Measurements from ENCODE around the gene MT1E. TPM values are rescaled to one million over a fixed set of nuclear protein-coding genes. Genes with fewer than 3 reads are reported as not detected.

Gene MT1E
- total and polyA plus RNA-seq, 2 of the 8 experiments (the other 6 are each of a cell fraction or from before 2014, with no cell fraction given): 7.9 to 117 TPM

DNA sequence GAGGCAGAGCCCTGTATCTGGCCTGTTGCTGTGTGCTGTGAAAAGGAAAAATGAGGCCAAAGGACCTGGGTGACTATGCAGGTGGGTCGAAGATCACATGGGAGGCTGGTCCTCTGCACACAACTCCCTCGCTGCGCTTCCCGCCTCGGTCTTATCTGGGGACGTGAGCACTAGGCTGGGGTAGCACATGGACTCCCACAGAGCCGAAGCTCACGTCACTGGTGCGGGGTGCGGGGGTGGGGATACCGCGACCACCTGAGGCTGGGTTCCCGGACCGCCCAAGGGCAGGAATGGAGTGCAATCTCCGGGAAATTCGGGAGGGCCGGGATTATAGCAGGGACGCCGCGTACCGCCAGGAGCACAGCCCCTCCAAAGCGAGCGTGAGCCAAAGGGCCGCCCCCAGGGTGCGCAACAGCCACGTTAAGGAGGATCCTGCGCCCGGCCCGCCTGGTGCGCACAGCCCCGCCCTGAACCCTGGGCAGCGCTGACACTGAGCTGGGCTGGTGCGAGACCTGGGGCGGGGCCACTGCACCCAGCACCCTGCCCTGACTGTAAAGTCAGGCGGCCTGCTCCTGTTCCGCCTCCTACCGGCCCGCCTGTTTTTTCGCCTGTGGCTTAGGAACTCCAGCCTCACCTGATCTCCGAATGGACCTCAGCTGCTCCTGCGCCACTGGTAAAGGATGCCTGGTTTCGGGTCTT is 17.6 kb downstream of the MT1E start:
- DNase-seq (ENCODE audit: low read depth in 1 of 2, low spot score in 2 of 2) (peak in 1 of 2 experiments; percentile 67), FAIRE-seq (no peak)
- Histone ChIP-seq H3K9me3 (ENCODE audit: insufficient read depth in 2 of 2, low read depth in 1 of 2, low read length in 1 of 2) (no peaks in the 10 kb centered on the region), H3K4me1 (replicated peaks in 1 of 4; ENCODE audit: control insufficient read depth in 3 of 4, insufficient read depth in 4 of 4, low read length in 3 of 4) (peaks cover 3 to 20% (median 7%) of the 10 kb centered on the region in 4 experiments), H2AFZ (ENCODE audit: low read length) (no peak overlapping the region), H3K23ac (ENCODE audit: insufficient read length) (no peak overlapping the region), H3K79me2 (ENCODE audit: control insufficient read depth in 1 of 2, insufficient read depth in 2 of 2, low read length in 2 of 2) (no peaks in the 10 kb centered on the region), H2BK20ac (ENCODE audit: low read length) (no peak overlapping the region), H3K36me3 (ENCODE audit: control insufficient read depth in 2 of 4, insufficient read depth in 4 of 4, low read length in 3 of 4) (no peaks in the 10 kb centered on the region), H3K9ac (replicated peaks in 1 of 4; ENCODE audit: extremely low read depth in 1 of 4, low read depth in 3 of 4, low read length in 3 of 4) (no peak overlapping the region), H2AK5ac (ENCODE audit: low read depth, low read length) (no peak overlapping the region), H2BK120ac (replicated peaks; ENCODE audit: low read depth, low read length) (no peak overlapping the region), H3K4me2 (ENCODE audit: insufficient read depth in 1 of 2, low read depth in 2 of 2, low read length in 2 of 2) (peak overlapping the region; percentile 23 to 69), H2BK5ac (ENCODE audit: low read depth, low read length) (no peak overlapping the region; the same call in 1 of the 2 replicates), H3K27me3 (replicated peaks in 1 of 4; ENCODE audit: control insufficient read depth in 3 of 4, extremely low read depth in 1 of 4, insufficient read depth in 3 of 4, low read length in 3 of 4) (peaks cover 84 to 100% (median 99%) of the 10 kb centered on the region in 4 experiments), H4K5ac (ENCODE audit: insufficient read length, low read depth, low read length) (no peak overlapping the region), H2BK12ac (ENCODE audit: low read depth, low read length) (no peak overlapping the region; the same call in 1 of the 2 replicates), H3K4ac (replicated peaks; ENCODE audit: insufficient read length, low read depth, low read length) (no peak overlapping the region), H4K91ac (replicated peaks; ENCODE audit: insufficient read length, low read length) (no peak overlapping the region), H3K23me2 (ENCODE audit: low read depth, low read length) (peaks cover 5% of the 10 kb centered on the region), H3K27ac (ENCODE audit: low read depth, low read length) (no peak overlapping the region), H3K79me1 (ENCODE audit: low read depth, low read length) (no peaks in the 10 kb centered on the region), H3K4me3 (ENCODE audit: extremely low read depth in 1 of 4, insufficient read depth in 2 of 4, low read depth in 3 of 4, low read length in 4 of 4) (peak overlapping the region; percentile 18 to 51 (median 34); a peak in 7 of 8 replicates), H3K14ac (ENCODE audit: insufficient read length) (no peak overlapping the region), H2BK15ac (ENCODE audit: low read length) (no peak overlapping the region), H3K18ac (ENCODE audit: extremely low read depth, low read length) (no peak overlapping the region; the same call in 1 of the 2 replicates), H4K8ac (ENCODE audit: extremely low read depth, insufficient read depth, low read length) (no peak overlapping the region; the same call in 1 of the 2 replicates), H3K56ac (replicated peaks; ENCODE audit: insufficient read length, low read depth, low read length) (no peak overlapping the region), H4K20me1 (replicated peaks in 1 of 2; ENCODE audit: control insufficient read depth in 1 of 2, insufficient read depth in 2 of 2, low read length in 2 of 2) (peaks cover 4 to 21% of the 10 kb centered on the region in 2 experiments)
- WGBS, 2 experiments (ENCODE audit: extremely low coverage in 1 of 2, insufficient coverage in 1 of 2, insufficient read length in 1 of 2, insufficient replicate concordance in 2 of 2, low coverage in 1 of 2, low lambda C conversion rate in 2 of 2, missing lambda C conversion rate in 1 of 2): 5% methylated on average over 39 of the region's 42 CpGs; no CpG with 5 or more reads in 1 of the 2 experiments
- POLR2A ChIA-PET (ENCODE audit: partially characterized antibody): interaction anchor here (0.6 to 6.3 kb wide), 6 partner anchors 10 to 24 kb away, joined by 3 to 30 read pairs (median 10); partner anchors contain the start of genes MT1E, MT1F and MT1G
- CTCF ChIA-PET (ENCODE audit: partially characterized antibody): interaction anchor here (1.1 to 4.1 kb wide), 12 partner anchors 11 to 109 kb away, joined by 3 to 29 read pairs (median 6); partner anchors contain the start of genes MT1B and MT1E
- TF ChIP-seq USF2 (IDR thresholded peaks at IDR 0.05; ENCODE audit: low read length) (no peak), YY1 (IDR thresholded peaks at IDR 0.05; ENCODE audit: low read depth, low read length) (no peak), GABPA (IDR thresholded peaks at IDR 0.05; ENCODE audit: borderline replicate concordance, insufficient read depth, low read length) (0 out of 2 replicates have a peak, but pooled peaks have one; percentile 55), EZH2 (IDR thresholded peaks at IDR 0.05; ENCODE audit: low read depth, low read length, severe bottlenecking) (peak; percentile 72), RAD21 (IDR thresholded peaks at IDR 0.05 in 1 of 2, conservative IDR thresholded peaks at IDR 0.05 in 1 of 2; ENCODE audit: low read depth in 2 of 2, low read length in 2 of 2) (peak; percentile 32 to 36), KDM4A (IDR thresholded peaks at IDR 0.05; ENCODE audit: low read depth, low read length, severe bottlenecking) (peak; percentile 49)
